HT-29 (cell line): ENCODE measurements around the gene PITRM1. TPM values are rescaled to one million over a fixed set of nuclear protein-coding genes. Genes with fewer than 3 reads are reported as not detected.
A peak's percentile ranks its signal among the peaks of the same experiment; 100 is the strongest.

Experiments used
- DNase-seq: peaks from one replicate; pipeline ENCODE4 v3.0.0-alpha.2; 2015; ENCODE audit warnings: low spot score
- total RNA-seq: library from RNA; depleted of rRNA; stranded (reverse); fragments of >200 nt; shearing (Covaris generic); gene quantifications from 2 replicates; pipeline ENCODE4 v1.2.3, GENCODE V29; 2014

Gene PITRM1
- total RNA-seq, 1 experiment from 2014 or later, result 80.7 TPM

DNA sequence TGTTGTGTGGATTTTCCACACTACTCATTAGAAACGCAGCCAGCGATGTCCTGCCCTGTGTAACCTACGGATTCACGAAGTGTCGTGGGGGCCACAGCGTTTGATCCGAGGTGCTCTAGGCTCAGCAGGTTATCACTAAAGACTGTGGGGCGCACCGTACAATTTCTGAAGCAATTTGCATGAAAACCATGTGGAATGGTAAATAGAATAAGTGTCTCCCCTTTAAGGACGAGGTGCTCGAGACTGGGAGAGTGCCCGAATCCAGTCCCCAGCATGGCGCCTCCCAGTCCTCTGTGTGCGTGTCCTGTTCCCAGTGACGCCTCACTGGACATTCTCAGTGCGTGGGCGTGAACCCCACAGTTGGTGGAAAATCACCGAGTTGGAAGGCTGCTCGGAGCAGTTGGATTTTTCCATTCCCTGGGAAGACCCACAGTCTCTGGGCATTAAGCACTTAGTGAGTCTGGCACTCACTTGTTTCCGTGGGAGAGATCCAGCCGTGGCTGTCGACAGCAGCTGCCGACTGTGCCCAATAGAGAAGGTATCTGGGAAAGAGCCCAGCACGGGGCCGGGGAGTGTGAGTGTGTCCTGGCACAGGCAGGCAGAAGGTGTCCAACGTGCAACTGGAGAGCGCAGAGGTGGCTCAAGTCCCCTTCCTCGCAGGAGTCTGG, 68.2 kb downstream of the PITRM1 start:
- no peak for DNase-seq

DNA sequence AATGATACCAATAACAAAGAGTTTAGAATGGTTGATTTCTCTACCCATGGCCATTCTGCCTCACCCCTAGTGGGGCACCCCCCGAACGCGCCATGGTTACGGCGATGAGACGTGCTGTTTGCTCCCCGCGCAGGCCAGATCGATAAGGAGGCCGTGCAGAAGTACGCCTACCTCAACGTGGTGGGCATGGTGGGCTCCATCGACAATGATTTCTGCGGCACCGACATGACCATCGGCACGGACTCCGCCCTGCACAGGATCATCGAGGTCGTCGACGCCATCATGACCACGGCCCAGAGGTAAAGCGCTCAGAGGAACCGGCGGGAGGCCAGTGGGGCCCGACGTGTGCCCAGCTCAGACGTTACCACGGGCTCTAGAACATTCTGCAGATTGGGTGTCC, 68.9 kb downstream of the PITRM1 start:
- DNase-seq, result no peak

DNA sequence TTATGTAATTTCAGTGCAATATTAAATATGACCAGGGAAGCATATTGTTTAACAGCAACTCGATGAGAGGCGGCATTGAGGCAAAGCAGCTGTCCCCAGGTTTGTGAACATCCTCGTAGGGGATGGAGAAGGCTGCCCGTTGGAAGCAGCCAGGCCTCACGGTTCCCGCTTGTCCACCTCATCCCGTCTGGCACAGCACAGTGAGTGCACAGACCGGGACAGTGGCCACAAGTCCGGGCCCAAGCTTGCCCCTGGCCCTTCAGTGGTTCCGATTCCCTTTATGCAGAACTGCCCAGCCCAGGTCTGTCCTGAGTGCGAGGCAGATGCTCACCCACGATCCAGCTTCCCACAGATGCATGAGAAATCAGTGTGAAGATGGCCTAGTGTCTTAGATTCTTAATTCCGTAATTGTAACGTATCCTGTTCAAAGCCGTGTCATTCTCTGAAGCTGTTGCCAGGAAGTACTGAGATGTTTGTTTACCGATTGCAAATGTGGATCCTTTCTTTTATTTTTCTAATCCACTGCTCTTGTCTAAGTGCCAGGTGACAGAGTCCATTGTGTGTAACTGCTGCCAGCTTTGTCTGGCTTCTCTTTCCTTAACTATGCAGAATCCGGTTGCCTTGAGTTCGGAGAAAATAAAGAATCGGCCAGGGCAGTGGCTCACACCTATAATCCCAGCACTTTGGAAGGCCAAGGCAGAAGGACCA, 69.7 kb downstream of the PITRM1 start:
- no peak for DNase-seq

DNA sequence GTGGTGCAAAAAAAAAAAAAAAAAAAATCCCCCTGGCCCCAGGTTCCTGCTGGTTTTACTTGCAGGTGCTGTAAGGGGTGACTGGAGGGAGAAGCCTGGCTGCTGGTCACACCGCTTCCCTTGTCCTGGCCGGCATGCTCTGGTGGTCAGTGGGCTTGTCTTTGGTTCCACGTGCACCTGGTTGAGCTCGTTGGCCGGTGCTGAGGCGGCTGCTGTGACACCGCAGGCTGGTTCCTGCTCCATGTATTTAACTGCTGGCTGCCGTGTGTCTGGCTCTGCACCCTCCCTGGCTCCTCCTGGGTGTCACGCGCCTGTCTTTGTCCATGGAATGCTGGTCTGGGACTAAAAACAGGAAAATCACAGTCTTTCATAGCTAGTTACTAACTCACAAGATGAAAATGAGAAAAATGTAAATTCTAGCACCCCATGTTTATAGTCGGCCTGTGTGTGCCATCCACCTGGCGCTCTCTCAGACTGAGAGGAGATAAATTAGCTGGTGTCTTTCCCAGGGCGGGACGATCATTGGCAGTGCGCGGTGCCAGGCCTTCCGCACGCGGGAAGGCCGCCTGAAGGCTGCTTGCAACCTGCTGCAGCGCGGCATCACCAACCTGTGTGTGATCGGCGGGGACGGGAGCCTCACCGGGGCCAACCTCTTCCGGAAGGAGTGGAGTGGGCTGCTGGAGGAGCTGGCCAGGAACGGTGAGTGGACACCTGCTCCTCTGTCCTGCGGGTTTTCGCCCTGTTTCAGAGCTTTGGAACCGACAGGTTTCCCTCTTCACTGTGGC, 71.5 kb downstream of the PITRM1 start:
- no peak for DNase-seq

DNA sequence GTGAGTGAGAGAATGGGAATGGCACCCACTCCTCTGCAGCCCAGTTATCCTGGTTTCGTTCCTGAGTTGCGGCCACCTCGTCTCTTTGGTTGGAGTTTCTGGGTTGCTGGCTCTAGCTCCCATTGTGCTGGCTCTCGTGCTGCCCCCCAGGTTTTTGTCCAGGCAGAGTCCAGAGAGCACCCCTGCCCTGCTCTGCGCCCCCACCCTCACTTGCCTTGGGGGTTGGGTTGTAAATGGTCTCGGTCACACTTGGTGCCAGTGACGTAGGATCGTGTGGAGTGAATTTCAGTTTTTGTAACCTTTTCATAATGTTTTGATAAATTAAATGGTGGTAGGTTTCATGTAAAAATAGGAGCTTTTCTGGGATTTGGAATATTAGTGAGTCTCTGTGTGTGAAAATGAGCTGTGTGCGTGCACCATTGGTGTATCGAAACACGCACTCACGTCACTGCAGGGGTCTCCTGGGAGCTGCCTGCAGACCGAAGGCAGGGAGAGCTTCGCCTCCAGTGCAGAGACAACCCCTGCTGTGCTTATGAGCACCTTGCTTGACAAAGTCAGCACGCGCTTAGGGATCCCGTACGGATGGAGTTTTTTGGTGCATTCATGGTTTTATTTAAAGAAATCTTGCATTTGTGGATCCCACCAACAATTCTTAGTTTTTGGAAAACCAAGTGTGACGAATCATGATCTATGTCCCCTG, 72.3 kb downstream of the PITRM1 start:
- DNase-seq, result no peak

DNA sequence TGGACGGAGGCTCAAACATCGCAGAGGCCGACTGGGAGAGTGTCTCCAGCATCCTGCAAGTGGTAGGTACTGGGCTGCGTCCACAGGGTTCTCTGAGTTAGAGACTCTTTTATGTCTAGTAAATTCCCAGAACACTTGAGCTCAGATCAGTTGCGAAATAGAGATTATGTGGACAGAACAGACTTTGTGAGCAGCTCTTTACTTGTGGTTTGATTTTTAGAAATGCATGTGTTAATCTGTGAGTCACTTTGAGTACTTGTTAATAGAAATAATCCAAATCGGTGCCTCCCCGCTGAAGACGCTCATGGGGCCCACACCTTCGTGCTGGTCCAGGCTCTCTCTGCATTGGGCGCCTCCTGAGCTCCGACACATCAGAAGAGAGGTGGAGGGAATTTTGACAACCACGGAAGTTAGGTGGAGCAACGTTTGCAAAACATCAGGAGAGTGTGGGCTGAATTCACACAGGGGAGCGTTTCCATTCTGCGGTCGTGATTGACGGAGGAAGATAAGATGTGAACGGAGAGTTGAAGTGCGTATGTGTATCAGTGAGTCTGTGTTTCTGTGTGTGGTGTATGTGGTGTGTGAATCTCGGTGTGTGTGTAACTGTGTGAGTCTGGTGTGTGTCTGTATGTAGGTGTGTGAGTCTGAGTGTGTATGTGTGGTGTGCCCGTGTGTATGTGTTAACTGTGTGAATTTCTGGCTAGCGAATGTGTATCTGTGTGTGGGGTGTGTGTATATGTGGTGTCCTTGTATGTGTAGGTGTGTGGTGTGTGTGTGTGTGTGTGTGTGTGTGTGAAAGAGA, 73.1 kb downstream of the PITRM1 start:
- no peak for DNase-seq

DNA sequence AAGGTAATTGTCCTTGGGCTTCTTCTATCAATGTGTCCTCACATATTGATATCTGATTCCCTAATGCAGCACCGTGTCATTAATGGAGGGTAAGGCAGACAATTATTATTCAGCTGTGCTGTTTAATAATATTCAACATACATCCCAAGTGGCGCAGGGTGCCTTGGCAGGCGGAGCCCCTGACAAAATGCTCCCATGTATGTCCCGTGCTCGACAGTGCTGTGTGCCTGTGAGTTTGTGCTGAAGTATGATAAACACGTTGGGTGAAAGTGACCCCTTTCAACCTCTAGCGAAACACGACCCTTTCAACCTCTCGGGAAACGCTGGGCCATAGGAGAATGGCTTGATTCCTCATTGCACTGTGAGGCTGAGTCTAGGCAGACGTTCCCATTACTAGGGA, 73.9 kb downstream of the PITRM1 start:
- no peak for DNase-seq

DNA sequence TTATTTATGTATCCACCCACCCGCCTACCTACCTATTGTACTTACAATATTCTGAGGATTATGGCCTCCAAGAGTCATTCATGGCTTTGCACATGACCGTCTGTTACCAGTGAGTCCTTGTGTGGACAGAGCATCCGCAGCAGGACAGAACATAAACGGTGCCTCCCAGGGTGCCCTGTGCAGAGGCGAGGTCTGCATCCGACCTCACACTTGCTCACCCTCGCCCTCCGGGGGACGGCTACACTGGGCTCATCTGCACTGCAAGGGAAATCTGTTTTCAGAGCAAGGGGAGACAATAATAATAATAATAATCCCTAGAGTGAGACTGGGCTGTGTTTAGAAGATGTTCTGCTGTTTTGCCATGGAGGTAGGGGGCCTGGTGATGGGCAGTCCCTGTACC, 75.4 kb downstream of the PITRM1 start:
- no peak for DNase-seq

DNA sequence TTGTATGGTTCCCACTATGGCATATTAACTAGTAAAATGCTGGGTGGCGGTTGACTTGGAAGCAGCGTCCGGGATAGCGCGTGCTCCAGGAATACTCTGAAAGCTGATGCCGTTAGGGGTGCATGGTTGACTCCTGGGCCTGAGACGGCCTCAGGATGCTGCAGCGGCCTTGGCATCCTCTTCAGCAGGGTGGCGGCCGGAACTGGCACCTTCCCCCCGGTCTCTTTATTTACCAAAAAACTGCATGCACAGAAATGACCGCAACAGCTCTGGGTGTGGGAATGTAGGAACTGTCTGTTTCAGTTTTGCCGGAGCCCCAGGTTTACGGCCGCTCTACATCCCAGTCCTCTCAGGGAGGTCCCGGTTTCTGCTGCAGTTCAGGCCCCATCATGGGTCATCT, 76.4 kb downstream of the PITRM1 start:
- DNase-seq, result no peak

DNA sequence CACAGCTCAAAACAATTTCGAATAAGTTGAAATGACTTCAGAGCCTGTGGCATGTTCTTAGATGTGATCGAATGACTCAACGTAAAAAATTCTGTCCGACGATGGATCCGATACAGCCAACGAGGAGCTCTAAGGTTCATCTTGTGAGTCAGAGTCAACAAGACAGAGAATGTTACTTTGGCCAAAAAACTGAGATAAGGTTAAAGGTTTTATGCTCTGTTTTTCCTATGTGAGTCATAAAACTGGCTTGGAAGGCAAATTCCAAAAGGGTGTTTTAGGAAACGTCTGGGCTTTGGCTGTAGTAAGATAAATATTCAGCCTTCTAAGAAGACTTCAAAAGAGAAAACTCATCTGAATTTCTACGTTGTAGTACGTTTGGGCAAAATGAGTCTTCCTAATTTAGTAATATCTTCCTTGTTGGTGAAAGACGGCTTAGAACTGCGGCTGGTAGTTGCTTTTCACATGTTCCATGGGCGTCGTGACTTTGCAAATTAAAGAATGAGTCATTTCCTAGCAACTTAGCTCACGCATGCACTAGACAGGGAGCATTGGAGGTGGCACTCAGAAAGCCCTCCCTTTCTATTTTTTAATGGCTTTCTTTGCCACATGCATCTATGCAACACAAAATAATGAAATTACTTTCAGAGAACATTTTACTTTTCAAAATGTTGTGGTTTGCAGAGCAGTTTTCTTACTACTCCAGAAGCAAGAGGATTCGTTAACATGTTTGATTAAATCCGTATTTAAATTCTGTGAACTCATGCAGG, 77.0 kb downstream of the PITRM1 start:
- peak; percentile 87 for DNase-seq

DNA sequence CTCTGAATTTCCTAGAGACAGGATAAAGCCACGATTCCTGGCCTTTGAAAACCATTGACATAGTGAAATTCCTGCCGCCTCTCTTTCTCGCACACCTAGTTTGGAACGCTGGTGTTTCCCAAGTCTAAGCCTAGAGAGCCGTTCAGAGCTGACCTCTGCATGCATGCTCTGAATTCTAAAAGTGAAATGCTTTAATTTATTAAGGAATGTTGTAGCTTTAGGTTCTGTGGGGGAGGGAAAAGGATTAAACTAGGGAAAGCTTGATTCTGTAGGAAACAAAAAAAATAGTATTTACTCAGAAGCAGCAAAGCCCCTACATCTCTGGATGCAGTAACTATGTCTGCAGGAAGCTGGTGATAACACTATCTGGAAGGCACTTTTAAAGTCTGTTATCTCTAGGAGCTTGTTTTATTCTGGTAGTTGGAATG, 78.0 kb downstream of the PITRM1 start:
- DNase-seq, result no peak

DNA sequence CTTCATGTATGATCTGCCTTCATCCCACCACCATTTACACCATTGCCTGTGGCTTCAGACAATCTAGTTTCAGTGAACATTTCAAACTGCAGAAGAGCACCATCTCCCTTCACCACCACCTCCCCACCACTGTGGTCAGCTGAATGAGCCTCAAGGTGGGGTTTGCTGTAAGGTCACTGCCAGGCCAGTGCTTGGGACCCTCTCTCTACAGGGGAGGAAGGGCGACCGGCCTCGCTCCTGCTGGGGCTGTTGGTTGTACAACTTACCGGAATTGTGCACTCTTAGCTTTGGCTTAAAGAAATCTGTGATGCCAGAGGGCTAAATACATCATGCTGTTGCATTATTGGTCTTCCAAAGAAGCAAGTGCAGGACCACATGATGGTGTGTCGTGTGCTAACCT, 78.6 kb downstream of the PITRM1 start:
- no peak for DNase-seq

DNA sequence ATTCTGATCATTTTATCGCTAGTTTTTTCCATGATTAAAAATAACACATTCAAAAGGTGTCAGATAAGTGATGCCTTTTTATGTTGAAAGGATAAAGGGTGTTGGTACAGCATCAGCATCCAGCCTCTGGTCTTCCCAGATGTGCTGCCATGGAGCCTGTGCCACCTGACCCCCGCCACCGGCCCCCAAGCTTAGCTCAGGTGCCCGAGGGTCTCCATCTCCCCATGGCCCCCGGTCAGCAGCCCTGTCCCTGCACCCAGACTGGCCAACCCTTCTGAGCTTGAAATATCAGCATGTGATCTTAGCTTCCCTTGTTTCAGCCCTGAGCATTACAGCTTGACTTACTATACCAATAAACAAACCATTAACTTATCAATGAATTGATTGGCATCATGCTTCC, 80.7 kb downstream of the PITRM1 start:
- no peak for DNase-seq

DNA sequence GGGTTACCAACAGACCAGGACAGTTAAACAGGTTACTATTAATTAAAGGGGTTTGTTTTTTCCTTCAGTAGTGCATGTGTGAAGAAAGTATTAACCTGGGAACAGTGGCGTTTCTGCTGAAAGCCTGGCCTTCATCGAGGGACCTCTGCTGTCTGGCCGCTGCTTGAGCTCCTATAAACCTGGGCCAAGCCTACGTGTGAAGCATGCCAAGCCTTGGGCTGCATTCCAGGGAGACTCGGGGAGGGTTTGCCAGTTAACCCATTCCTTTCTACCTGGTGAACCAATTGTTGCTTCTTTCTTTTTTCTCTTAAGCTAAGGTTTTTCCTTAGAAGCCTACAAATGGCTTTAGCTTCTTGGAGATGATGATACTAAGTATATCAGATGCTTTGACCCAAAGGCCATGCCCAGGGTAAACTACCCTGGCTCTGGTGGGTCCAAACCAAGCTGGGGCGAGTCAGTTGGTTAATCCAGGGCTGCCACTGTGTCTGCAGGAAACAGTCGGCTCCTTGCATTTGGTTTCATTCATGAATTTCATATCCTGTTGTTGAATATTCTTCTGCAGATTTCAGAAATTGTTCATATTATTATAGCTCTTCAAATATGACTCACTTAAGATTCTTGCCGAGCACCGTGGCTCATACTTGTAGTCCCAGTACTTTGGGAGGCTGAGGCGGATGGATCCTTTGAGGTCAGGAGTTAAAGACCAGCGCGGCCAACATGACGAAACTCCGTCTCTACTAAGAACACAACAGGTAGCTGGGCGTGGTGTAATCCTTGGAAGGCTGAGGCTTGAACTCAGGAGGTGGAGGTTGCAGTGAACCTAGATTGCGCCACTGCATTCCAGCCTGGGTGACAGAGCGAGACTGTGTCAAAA, 81.4 kb downstream of the PITRM1 start:
- peak; percentile 90 for DNase-seq

DNA sequence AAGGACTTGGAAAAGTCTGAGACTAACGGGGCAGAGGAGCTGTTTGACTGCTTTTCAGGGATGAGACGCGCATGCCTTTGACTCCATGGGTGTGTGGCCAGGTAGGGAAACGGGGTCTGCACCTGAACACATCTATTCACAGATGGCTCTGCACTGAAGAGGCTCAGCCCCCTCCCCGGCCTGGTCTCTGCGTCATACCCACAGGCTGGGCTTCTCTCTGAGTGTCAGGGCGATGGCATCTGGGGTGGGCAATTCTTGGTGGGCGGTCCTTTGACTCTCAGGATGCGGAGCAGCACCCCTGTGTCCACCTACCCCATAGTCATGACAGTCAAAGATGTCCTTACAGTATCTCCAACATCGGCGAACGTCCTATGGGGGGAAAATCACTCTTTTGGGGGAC, 82.2 kb downstream of the PITRM1 start:
- DNase-seq, result no peak
